ENCODE results near the gene NFRKB. TPM values are rescaled to one million over a fixed set of nuclear protein-coding genes. Genes with fewer than 3 reads are reported as not detected.

Gene NFRKB
- total RNA-seq, 2 donors from 2014 or later, result 26.2 to 51.4 TPM

- Histone ChIP-seq H3K9me3 (no peaks in the 10 kb centered on the region), H3K4me1 (replicated peaks) (no peaks in the 10 kb centered on the region), H3K27me3 (replicated peaks; ENCODE audit: insufficient read depth) (no peaks in the 10 kb centered on the region), H3K27ac (no peak overlapping the region), H3K4me3 (no peak overlapping the region), H3K36me3 (no peaks in the 10 kb centered on the region)
- WGBS, result 98% methylated on average over 3 of the region's 3 CpGs
- TF ChIP-seq POLR2A (IDR thresholded peaks at IDR 0.05), result no peak
- TF ChIP-seq, protein P1, sequence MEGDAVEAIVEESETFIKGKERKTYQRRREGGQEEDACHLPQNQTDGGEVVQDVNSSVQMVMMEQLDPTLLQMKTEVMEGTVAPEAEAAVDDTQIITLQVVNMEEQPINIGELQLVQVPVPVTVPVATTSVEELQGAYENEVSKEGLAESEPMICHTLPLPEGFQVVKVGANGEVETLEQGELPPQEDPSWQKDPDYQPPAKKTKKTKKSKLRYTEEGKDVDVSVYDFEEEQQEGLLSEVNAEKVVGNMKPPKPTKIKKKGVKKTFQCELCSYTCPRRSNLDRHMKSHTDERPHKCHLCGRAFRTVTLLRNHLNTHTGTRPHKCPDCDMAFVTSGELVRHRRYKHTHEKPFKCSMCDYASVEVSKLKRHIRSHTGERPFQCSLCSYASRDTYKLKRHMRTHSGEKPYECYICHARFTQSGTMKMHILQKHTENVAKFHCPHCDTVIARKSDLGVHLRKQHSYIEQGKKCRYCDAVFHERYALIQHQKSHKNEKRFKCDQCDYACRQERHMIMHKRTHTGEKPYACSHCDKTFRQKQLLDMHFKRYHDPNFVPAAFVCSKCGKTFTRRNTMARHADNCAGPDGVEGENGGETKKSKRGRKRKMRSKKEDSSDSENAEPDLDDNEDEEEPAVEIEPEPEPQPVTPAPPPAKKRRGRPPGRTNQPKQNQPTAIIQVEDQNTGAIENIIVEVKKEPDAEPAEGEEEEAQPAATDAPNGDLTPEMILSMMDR (IDR thresholded peaks at IDR 0.05), result no peak
- no peak for TF ChIP-seq POLR2AphosphoS5 (IDR thresholded peaks at IDR 0.05)
- no peak for DNase-seq (ENCODE audit: low spot score)
- intact Hi-C loops (cut with DNase I), result no loop called here
These were observed 33.7 kb upstream of the NFRKB start for GRCh38 chr11:129928923-129929692.

DNA sequence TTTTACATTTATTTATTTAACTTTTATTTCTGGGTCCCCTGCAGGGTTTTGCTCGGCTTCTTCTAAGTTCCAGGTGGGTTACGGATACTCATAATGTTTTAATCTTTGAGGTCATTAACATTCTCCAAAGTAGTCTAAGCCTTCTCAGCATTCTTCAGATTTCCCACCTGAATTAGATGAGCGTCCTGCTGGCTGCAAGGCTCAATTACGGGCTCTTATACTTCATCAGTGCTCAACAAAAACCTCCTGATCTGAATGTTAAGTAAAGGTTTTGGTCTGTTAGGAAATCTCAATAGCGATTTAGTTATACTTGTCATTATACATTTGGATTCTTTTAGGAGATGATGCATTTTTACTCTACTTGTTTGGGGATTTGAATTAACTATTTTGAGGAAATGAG, 27.3 kb upstream of the NFRKB start:
- no peaks in the 10 kb centered on the region for H3K4me1 ChIP-seq (replicated peaks)
- H3K9me3 ChIP-seq, result no peaks in the 10 kb centered on the region
- 97% methylated on average over 5 of the region's 5 CpGs for WGBS
- DNase-seq (ENCODE audit: low spot score), result no peak
- TF ChIP-seq, protein P1 (IDR thresholded peaks at IDR 0.05), result no peak
- no peak for TF ChIP-seq POLR2AphosphoS5 (IDR thresholded peaks at IDR 0.05)
- no peak for TF ChIP-seq POLR2A (IDR thresholded peaks at IDR 0.05)
- no peak overlapping the region for H3K27ac ChIP-seq
- H3K27me3 ChIP-seq (replicated peaks; ENCODE audit: insufficient read depth), result no peaks in the 10 kb centered on the region
- intact Hi-C loops (cut with DNase I), result loop anchor here (2.0 kb wide), 1 partner anchor 210 kb away; no protein-coding TSS in a partner anchor
- no peaks in the 10 kb centered on the region for H3K36me3 ChIP-seq
- no peak overlapping the region for H3K4me3 ChIP-seq

GRCh38 chr11:129918361-129918760, 23.0 kb upstream of the NFRKB start:
- no peak for DNase-seq (ENCODE audit: low spot score)
- Histone ChIP-seq H3K4me1 (replicated peaks) (no peaks in the 10 kb centered on the region), H3K27me3 (replicated peaks; ENCODE audit: insufficient read depth) (no peaks in the 10 kb centered on the region), H3K36me3 (peaks cover 0 to 5% of the 10 kb centered on the region in 2 donors), H3K27ac (no peak overlapping the region), H3K9me3 (no peaks in the 10 kb centered on the region), H3K4me3 (no peak overlapping the region)
- TF ChIP-seq POLR2A (IDR thresholded peaks at IDR 0.05) (no peak), POLR2AphosphoS5 (IDR thresholded peaks at IDR 0.05) (no peak)
- TF ChIP-seq, protein P1 (IDR thresholded peaks at IDR 0.05), result no peak
- intact Hi-C loops (cut with DNase I), result no loop called here
- 96% methylated on average over 22 of the region's 22 CpGs for WGBS

DNA sequence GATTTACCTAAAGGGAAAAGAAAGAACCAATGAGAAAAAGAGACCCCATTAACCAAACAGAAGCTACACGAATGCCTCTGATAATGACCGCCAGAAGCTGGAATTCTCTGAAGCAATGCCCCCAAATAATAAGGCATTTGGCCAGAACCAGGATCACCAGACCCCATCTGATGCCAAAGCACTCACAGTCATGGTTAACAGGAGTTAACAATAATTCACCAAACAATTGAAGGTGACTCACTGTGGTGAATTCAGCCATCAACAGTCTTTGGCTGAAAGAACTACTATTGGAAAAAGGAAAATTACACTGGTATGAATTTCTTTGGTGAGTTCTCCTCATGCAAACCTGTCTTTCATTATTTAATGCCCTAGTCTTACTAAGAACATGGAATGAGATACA, 21.9 kb upstream of the NFRKB start:
- no peaks in the 10 kb centered on the region for H3K4me1 ChIP-seq (replicated peaks)
- no peaks in the 10 kb centered on the region for H3K9me3 ChIP-seq
- H3K27me3 ChIP-seq (replicated peaks; ENCODE audit: insufficient read depth), result no peaks in the 10 kb centered on the region
- TF ChIP-seq POLR2AphosphoS5 (IDR thresholded peaks at IDR 0.05) (no peak), POLR2A (IDR thresholded peaks at IDR 0.05) (no peak)
- TF ChIP-seq, protein P1 (IDR thresholded peaks at IDR 0.05), result no peak
- no peak for DNase-seq (ENCODE audit: low spot score)
- intact Hi-C loops (cut with DNase I), result no loop called here
- peaks cover 0 to 5% of the 10 kb centered on the region in 2 donors for H3K36me3 ChIP-seq
- no peak overlapping the region for H3K27ac ChIP-seq
- H3K4me3 ChIP-seq, result no peak overlapping the region
- WGBS, result 89% methylated on average over 2 of the region's 2 CpGs

GRCh38 chr11:129911298-129911697, 15.9 kb upstream of the NFRKB start:
- WGBS, result 62% methylated on average over 3 of the region's 3 CpGs
- H3K36me3 ChIP-seq, result peaks cover 0 to 5% of the 10 kb centered on the region in 2 donors
- H3K4me1 ChIP-seq (replicated peaks), result no peaks in the 10 kb centered on the region
- H3K27ac ChIP-seq, result no peak overlapping the region
- intact Hi-C loops (cut with DNase I), result no loop called here
- no peaks in the 10 kb centered on the region for H3K27me3 ChIP-seq (replicated peaks; ENCODE audit: insufficient read depth)
- no peak for DNase-seq (ENCODE audit: low spot score)
- H3K4me3 ChIP-seq, result no peak overlapping the region
- no peaks in the 10 kb centered on the region for H3K9me3 ChIP-seq
- TF ChIP-seq POLR2AphosphoS5 (IDR thresholded peaks at IDR 0.05) (no peak), POLR2A (IDR thresholded peaks at IDR 0.05) (no peak)
- TF ChIP-seq, protein P1 (IDR thresholded peaks at IDR 0.05), result no peak

Measured in prostate gland (tissue), 2 donors.